Esophagus squamous epithelium (tissue), 4 donors: ENCODE measurements around the gene TUBGCP3.

Experiments
- CTCF ChIP-seq, 6 experiments: fragments of 450-650 bp in 4 of 6; fragments of 200-600 bp in 2 of 6; sonication (generic) in 2 of 6; IDR thresholded peaks; one replicate each; pipeline ENCODE4 v1.5.1; 2016 to 2019; ENCODE audit warnings: antibody characterized with exemption in 6 of 6, mild to moderate bottlenecking in 4 of 6, moderate library complexity in 4 of 6
- POLR2A ChIP-seq, 4 donors: fragments of 450-650 bp; IDR thresholded peaks; one replicate each; pipeline ENCODE4 v1.6.1; 2017; ENCODE audit warnings: antibody characterized with exemption in 4 of 4, mild to moderate bottlenecking in 4 of 4, moderate library complexity in 3 of 4

GRCh38 chr13:112586334-112586960 is 1.5 kb downstream of the TUBGCP3 start:
- TF ChIP-seq CTCF (IDR thresholded peaks at IDR 0.05) (no peak), POLR2A (IDR thresholded peaks at IDR 0.05) (no peak)
